Epithelial cell of proximal tubule (primary cell): Measurements from ENCODE around the gene PRR23E. TPM values are rescaled to one million over a fixed set of nuclear protein-coding genes. Genes with fewer than 3 reads are reported as not detected.

Source experiments
- DNase-seq: peaks from one replicate; pipeline ENCODE4 v3.0.0-alpha.2; 2011; ENCODE audit warnings: low read depth
- H3K4me3 ChIP-seq: 2 replicates; pipeline ENCODE4 v1.5.1; 2011; ENCODE audit warnings: low read depth, mild to moderate bottlenecking, low read length
- total RNA-seq: library from RNA; depleted of rRNA; stranded (reverse); fragments of >200 nt; gene quantifications from 2 replicates; pipeline ENCODE4 v1.2.3, GENCODE V29; 2015
- TF ChIP-seq, protein P1 (sequence below): conservative IDR thresholded peaks from 2 replicates; pipeline ENCODE4 v1.5.1; 2012; ENCODE audit warnings: low read depth, mild to moderate bottlenecking, low read length

PRR23E gene
- total RNA-seq, 1 donor from 2014 or later = not detected

GRCh38 chr3:127150513-127151250 lies 42.2 kb upstream of the PRR23E start:
- TF ChIP-seq, protein P1, sequence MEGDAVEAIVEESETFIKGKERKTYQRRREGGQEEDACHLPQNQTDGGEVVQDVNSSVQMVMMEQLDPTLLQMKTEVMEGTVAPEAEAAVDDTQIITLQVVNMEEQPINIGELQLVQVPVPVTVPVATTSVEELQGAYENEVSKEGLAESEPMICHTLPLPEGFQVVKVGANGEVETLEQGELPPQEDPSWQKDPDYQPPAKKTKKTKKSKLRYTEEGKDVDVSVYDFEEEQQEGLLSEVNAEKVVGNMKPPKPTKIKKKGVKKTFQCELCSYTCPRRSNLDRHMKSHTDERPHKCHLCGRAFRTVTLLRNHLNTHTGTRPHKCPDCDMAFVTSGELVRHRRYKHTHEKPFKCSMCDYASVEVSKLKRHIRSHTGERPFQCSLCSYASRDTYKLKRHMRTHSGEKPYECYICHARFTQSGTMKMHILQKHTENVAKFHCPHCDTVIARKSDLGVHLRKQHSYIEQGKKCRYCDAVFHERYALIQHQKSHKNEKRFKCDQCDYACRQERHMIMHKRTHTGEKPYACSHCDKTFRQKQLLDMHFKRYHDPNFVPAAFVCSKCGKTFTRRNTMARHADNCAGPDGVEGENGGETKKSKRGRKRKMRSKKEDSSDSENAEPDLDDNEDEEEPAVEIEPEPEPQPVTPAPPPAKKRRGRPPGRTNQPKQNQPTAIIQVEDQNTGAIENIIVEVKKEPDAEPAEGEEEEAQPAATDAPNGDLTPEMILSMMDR = no peak
- H3K4me3 ChIP-seq = no peak overlapping the region
- no peak for DNase-seq

- no peak for DNase-seq
- TF ChIP-seq, protein P1 = no peak
Observed at GRCh38 chr3:127151251-127151564, 41.7 kb upstream of the PRR23E start.

DNA sequence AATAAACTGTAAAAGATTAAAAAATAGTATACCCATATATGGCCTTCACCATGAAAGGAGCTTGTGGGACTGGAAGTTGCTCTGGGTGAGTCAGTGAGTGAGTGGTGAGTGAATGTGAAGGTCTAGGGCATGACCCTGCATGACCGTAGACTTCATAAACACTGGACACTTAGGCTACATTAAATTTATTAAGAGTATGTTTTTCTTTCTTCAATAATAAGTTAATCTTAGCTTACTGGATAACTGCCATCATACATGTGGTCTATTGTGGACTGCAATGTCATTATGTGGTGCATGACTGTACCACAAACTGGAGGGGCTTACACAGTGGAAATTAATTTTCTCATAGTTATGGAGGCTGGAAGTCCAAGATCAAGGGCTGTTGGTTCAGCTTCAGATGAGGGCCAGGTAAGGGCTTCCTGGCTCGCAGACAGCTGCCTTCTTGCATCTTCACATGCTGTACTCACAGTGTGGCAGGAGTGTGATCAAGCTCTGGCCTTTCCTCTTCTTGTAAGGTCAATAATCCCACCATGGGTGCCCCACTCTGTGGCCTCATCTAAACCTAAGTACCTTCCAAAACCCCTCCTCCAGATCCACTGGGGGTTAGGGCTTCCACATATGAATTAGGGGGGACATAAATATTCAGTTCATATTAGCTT lies 40.8 kb upstream of the PRR23E start:
- TF ChIP-seq, protein P1 = no peak
- H3K4me3 ChIP-seq = no peak overlapping the region
- DNase-seq = no peak

More at GRCh38 chr3:127151251-127151564, 41.7 kb upstream of the PRR23E start:
- no peak overlapping the region for H3K4me3 ChIP-seq

- no peak for DNase-seq
- TF ChIP-seq, protein P1 = no peak
- no peak overlapping the region for H3K4me3 ChIP-seq
Observed at GRCh38 chr3:127152684-127153505, 40.0 kb upstream of the PRR23E start.

- no peak overlapping the region for H3K4me3 ChIP-seq
- no peak for DNase-seq
- TF ChIP-seq, protein P1 = no peak
Observed at GRCh38 chr3:127153506-127153815, 39.5 kb upstream of the PRR23E start.

GRCh38 chr3:127156338-127157050 lies 36.4 kb upstream of the PRR23E start:
- H3K4me3 ChIP-seq = no peak overlapping the region
- DNase-seq = no peak
- TF ChIP-seq, protein P1 = no peak
